GM03348 (cell line): ENCODE results near the gene OSBPL5.
"Not testable (repeated sequence)": the region's sequence is repeated elsewhere in the genome, so short reads cannot be mapped to it uniquely, and the experiment has no call there.

Experiments
- DNase-seq: peaks from one replicate; pipeline ENCODE4 v3.0.0; 2012; ENCODE audit warnings: low spot score

Gene OSBPL5

GRCh38 chr11:3080733-3081385 is 84.3 kb downstream of the OSBPL5 start:
- no peak for DNase-seq

GRCh38 chr11:3080104-3080503 is 85.0 kb downstream of the OSBPL5 start:
- DNase-seq = no peak

- no peak for DNase-seq
These were observed 87.2 kb downstream of the OSBPL5 start for GRCh38 chr11:3077846-3078440.

- DNase-seq = no peak
These were observed 87.8 kb downstream of the OSBPL5 start for GRCh38 chr11:3077189-3077836.

GRCh38 chr11:3074912-3075589 is 90.1 kb downstream of the OSBPL5 start:
- no peak for DNase-seq

- peak; percentile 49 for DNase-seq
These were observed 92.1 kb downstream of the OSBPL5 start for GRCh38 chr11:3073029-3073435.

GRCh38 chr11:3069425-3069824 is 95.7 kb downstream of the OSBPL5 start:
- DNase-seq = no peak

- not testable (repeated sequence) for DNase-seq
These were observed 98.8 kb downstream of the OSBPL5 start for GRCh38 chr11:3066308-3066707.

GRCh38 chr11:3064709-3065108 is 100.4 kb downstream of the OSBPL5 start:
- DNase-seq = not testable (repeated sequence)

GRCh38 chr11:3063876-3064275 is 101.2 kb downstream of the OSBPL5 start:
- DNase-seq = not testable (repeated sequence)

GRCh38 chr11:3063432-3063831 is 101.7 kb downstream of the OSBPL5 start:
- DNase-seq = not testable (repeated sequence)

- no peak for DNase-seq
These were observed 104.6 kb downstream of the OSBPL5 start for GRCh38 chr11:3060436-3061025.

- peak; percentile 84 for DNase-seq
These were observed 106.1 kb downstream of the OSBPL5 start for GRCh38 chr11:3058753-3059664.

- DNase-seq = peak; percentile 99
These were observed 107.8 kb downstream of the OSBPL5 start, which contains the start of gene CARS1 for GRCh38 chr11:3057069-3057963. Gene CARS1 (minus strand): TSS chr11:3057423. CDS start chr11:3057367, 56 bp downstream.

- peak; percentile 55 for DNase-seq
These were observed 108.6 kb downstream of the OSBPL5 start for GRCh38 chr11:3056296-3057068.

GRCh38 chr11:3055891-3056290 is 109.2 kb downstream of the OSBPL5 start:
- DNase-seq = no peak

GRCh38 chr11:3052567-3052966 is 112.5 kb downstream of the OSBPL5 start:
- no peak for DNase-seq

GRCh38 chr11:3052109-3052479 is 113.0 kb downstream of the OSBPL5 start:
- DNase-seq = no peak
